Kidney (tissue), 14 donors: ENCODE data around the gene HPS4. TPM values are rescaled to one million over a fixed set of nuclear protein-coding genes. Genes with fewer than 3 reads are reported as not detected.

ENCODE experiments used
- DNase-seq, 5 donors: peaks; one replicate each; pipeline ENCODE4 v3.0.0-alpha.2; 2013 to 2020
- FAIRE-seq: peaks from 2 replicates; lab custom pipeline; 2012; peaks lifted over from hg19 to GRCh38; lab: Jason Lieb, UNC
- H3K27ac ChIP-seq, 2 donors: one replicate each; pipeline ENCODE4 v1.7.0; 2013; ENCODE audit warnings: low read depth in 2 of 2, low read length in 2 of 2, inconsistent platforms in 1 of 2
- H3K27me3 ChIP-seq: one replicate; pipeline ENCODE4 v1.7.1; 2013; ENCODE audit warnings: low read length, inconsistent platforms; ENCODE audit not compliant: control insufficient read depth, insufficient read depth
- H3K36me3 ChIP-seq, 3 donors: one replicate each; pipeline versions ENCODE4 v1.7.0 to v1.7.1; 2013; ENCODE audit warnings: low read length in 3 of 3, control low read depth in 1 of 3, inconsistent platforms in 1 of 3; ENCODE audit not compliant: insufficient read depth in 3 of 3, control insufficient read depth in 2 of 3
- H3K4me1 ChIP-seq, 3 donors: one replicate each; pipeline versions ENCODE4 v1.7.0 to v1.7.1; 2013; ENCODE audit warnings: low read length in 3 of 3, inconsistent platforms in 1 of 3, low read depth in 1 of 3; ENCODE audit not compliant: control insufficient read depth in 2 of 3, insufficient read depth in 2 of 3
- H3K4me3 ChIP-seq, 3 donors: one replicate each; pipeline versions ENCODE4 v1.7.0 to v1.8.1; 2013; ENCODE audit warnings: low read length in 3 of 3, control low read depth in 1 of 3, inconsistent platforms in 1 of 3
- H3K9ac ChIP-seq, 3 donors: one replicate each; pipeline versions ENCODE4 v1.7.0 to v1.7.1; 2013; ENCODE audit warnings: low read length in 3 of 3, control low read depth in 1 of 3, inconsistent platforms in 1 of 3
- H3K9me3 ChIP-seq, 3 donors: one replicate each; pipeline versions ENCODE4 v1.7.0 to v1.7.1; 2013; ENCODE audit warnings: low read length in 3 of 3, control low read depth in 1 of 3, inconsistent platforms in 1 of 3; ENCODE audit not compliant: control insufficient read depth in 2 of 3, insufficient read depth in 1 of 3
- CTCF ChIP-seq: IDR thresholded peaks from 3 replicates; pipeline ENCODE4 v1.5.1; 2012; ENCODE audit warnings: mild to moderate bottlenecking, moderate library complexity, borderline replicate concordance; ENCODE audit not compliant: insufficient read depth; ENCODE audit errors: extremely low read depth
- intact Hi-C: fragments of 100-400 bp; cut with DNase I; formaldehyde crosslinking; loops from one replicate; pipeline ENCODE4 v1.11.1; 2022
- polyA plus RNA-seq: library from polyadenylated mRNA; stranded (reverse); fragments of 350-450 nt; fragmentation: Illumina TruSeq; extraction: RNeasy Lipid Tissue Mini Kit (QIAGEN cat#74804); gene quantifications from one replicate; pipeline ENCODE4 v1.2.3, GENCODE V29; 2014; ENCODE audit warnings: low read depth, low replicate concordance; ENCODE audit not compliant: insufficient read depth
- total RNA-seq: library from RNA; stranded (reverse); fragmentation: NEBNext Ultra II Directional; extraction: Animal tissue kit (Norgen Biotek cat#: 25700); gene quantifications from one replicate; pipeline ENCODE4 v1.2.1, GENCODE V29; 2021
- donor health status: control.
- donor health status: control.
- donor health status: control.
- donor health status: control.
- donor health status: control.
- donor health status: DM: yes; HTN: yes; CAD: no.
- donor health status: Normal renal cell carcinoma (clear cell type).

Gene HPS4
- total and polyA plus RNA-seq, 2 donors from 2014 or later, result 11.9 to 35.5 TPM

- no peak overlapping the region for H3K9ac ChIP-seq
- no peak for FAIRE-seq
- intact Hi-C loops, result no loop called here
Measured at GRCh38 chr22:26503758-26504157, 20.2 kb upstream of the HPS4 start.

GRCh38 chr22:26502688-26503561 lies 19.3 kb upstream of the HPS4 start:
- no peak for FAIRE-seq

More at GRCh38 chr22:26503758-26504157, 20.2 kb upstream of the HPS4 start:
- DNase-seq, result no peak
- no peak for TF ChIP-seq CTCF
- H3K4me1 ChIP-seq, result peaks cover 0 to 4% (median 0%) of the 10 kb centered on the region in 3 donors
- peaks cover 19 to 82% (median 39%) of the 10 kb centered on the region in 3 donors for H3K36me3 ChIP-seq
- no peak overlapping the region for H3K4me3 ChIP-seq
- H3K9me3 ChIP-seq, result no peaks in the 10 kb centered on the region
- H3K27me3 ChIP-seq, result no peaks in the 10 kb centered on the region
- peak overlapping the region in 1 of 2 donors; percentile 1 for H3K27ac ChIP-seq

GRCh38 chr22:26501996-26502395 lies 18.4 kb upstream of the HPS4 start:
- DNase-seq (no peak), FAIRE-seq (no peak)
- Histone ChIP-seq H3K9me3 (no peaks in the 10 kb centered on the region), H3K27ac (no peak overlapping the region), H3K4me1 (peaks cover 0 to 4% (median 0%) of the 10 kb centered on the region in 3 donors), H3K4me3 (no peak overlapping the region), H3K27me3 (no peaks in the 10 kb centered on the region), H3K36me3 (peaks cover 19 to 80% (median 41%) of the 10 kb centered on the region in 3 donors), H3K9ac (no peak overlapping the region)
- intact Hi-C loops, result no loop called here
- TF ChIP-seq CTCF, result no peak

More at GRCh38 chr22:26502688-26503561, 19.3 kb upstream of the HPS4 start:
- peaks cover 19 to 79% (median 38%) of the 10 kb centered on the region in 3 donors for H3K36me3 ChIP-seq
- peak overlapping the region in 1 of 2 donors; percentile 1 for H3K27ac ChIP-seq
- peak in 3 of 5 donors; percentile 40 to 70 (median 45) for DNase-seq
- TF ChIP-seq CTCF, result peak; percentile 47
- peaks cover 0 to 4% (median 0%) of the 10 kb centered on the region in 3 donors for H3K4me1 ChIP-seq
- no peak overlapping the region for H3K9ac ChIP-seq
- no peaks in the 10 kb centered on the region for H3K9me3 ChIP-seq
- no peak overlapping the region for H3K4me3 ChIP-seq
- no peaks in the 10 kb centered on the region for H3K27me3 ChIP-seq
- intact Hi-C loops, result no loop called here
